ENCODE data around the gene CD86. TPM values are rescaled to one million over a fixed set of nuclear protein-coding genes. Genes with fewer than 3 reads are reported as not detected.

Gene CD86
- total and polyA plus RNA-seq, 9 of the 15 experiments (the other 6 are each of a cell fraction or from before 2014, with no cell fraction given), result 0.16 TPM; not detected in 8

DNA sequence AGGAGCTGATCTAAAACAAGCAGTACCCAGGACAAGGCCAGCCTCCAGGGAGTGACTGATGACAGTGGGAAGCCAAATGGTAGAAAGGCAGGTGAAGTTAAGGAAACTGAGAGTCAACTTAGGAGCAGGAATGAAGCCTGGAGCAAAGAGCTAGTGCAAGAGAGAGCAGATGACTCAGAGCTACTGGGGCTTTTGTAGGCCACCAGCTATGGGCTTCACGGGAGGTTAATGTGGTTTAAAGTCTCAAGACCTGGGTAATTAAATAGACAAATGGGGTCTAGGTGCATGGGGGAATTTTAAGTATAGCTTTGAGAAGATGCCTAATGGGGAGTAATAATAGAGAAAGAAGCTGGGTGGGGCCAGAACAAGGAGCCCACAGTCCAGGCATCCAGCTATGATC, 3.1 kb downstream of the CD86 start:
- Histone ChIP-seq H3K9me3 (replicated peaks; ENCODE audit: control insufficient read depth, insufficient read depth, low read depth, low read length) (no peaks in the 10 kb centered on the region), H3K4me3 (no peak overlapping the region), H3K79me2 (ENCODE audit: control insufficient read depth, insufficient read depth, low read length) (no peaks in the 10 kb centered on the region), H3K27ac (ENCODE audit: extremely low read depth, low read depth, low read length) (no peak overlapping the region), H4K20me1 (replicated peaks; ENCODE audit: control insufficient read depth, insufficient read depth, low read length) (no peaks in the 10 kb centered on the region), H3K4me2 (ENCODE audit: insufficient read depth, low read length) (no peak overlapping the region), H3K9ac (ENCODE audit: insufficient read depth in 1 of 2, low read depth in 2 of 2, low read length in 2 of 2) (no peak overlapping the region), H3K4me1 (replicated peaks in 1 of 2; ENCODE audit: control insufficient read depth in 2 of 2, insufficient read depth in 2 of 2, low read length in 2 of 2) (no peaks in the 10 kb centered on the region), H3K36me3 (ENCODE audit: control insufficient read depth, insufficient read depth, low read length) (no peaks in the 10 kb centered on the region), H2AFZ (ENCODE audit: low read depth, low read length) (no peak overlapping the region), H3K27me3 (ENCODE audit: control insufficient read depth in 2 of 2, insufficient read depth in 2 of 2, low read length in 2 of 2) (no peaks in the 10 kb centered on the region), H3K9me1 (ENCODE audit: control insufficient read depth, insufficient read depth, low read length) (no peaks in the 10 kb centered on the region)
- in situ Hi-C loops (cut with MboI), result no loop called here
- CTCF ChIA-PET (ENCODE audit: low intra/inter-chr PET ratio), result no interaction called here
- ATAC-seq (no peak), FAIRE-seq (no peak), DNase-seq (ENCODE audit: extremely low read depth in 1 of 4, low spot score in 3 of 4) (no peak)
- POLR2A ChIA-PET, result interaction anchor here (0.6 kb wide), 1 partner anchor 26 kb away, joined by 3 read pairs; no protein-coding TSS in a partner anchor
- BruUV-seq (replicated peaks), result no TSS peak
- WGBS (ENCODE audit: insufficient coverage, low coverage, missing lambda C conversion rate), result 0% methylated on average over 1 of the region's 1 CpG
- no peak for TF ChIP-seq SNRNP70 (optimal IDR thresholded peaks at IDR 0.05; ENCODE audit: low read depth, low read length)
- no peak for TF ChIP-seq ZBTB26 (CRISPR knock-in tag; IDR thresholded peaks at IDR 0.05)
- no peak for TF ChIP-seq E2F4 (CRISPR knock-in tag; IDR thresholded peaks at IDR 0.05; ENCODE audit: low read depth)
- no peak for TF ChIP-seq CREBBP (IDR thresholded peaks at IDR 0.05; ENCODE audit: low read depth, low read length)
- TF ChIP-seq HDAC1 (IDR thresholded peaks at IDR 0.05), result no peak
- TF ChIP-seq KHSRP (IDR thresholded peaks at IDR 0.05), result no peak
- TF ChIP-seq GATAD2A (IDR thresholded peaks at IDR 0.05), result no peak
- no peak for TF ChIP-seq ZNF316 (IDR thresholded peaks at IDR 0.05)
- TF ChIP-seq ZNF140 (CRISPR knock-in tag; IDR thresholded peaks at IDR 0.05), result no peak
- TF ChIP-seq THRAP3 (IDR thresholded peaks at IDR 0.05; ENCODE audit: borderline replicate concordance), result no peak
- TF ChIP-seq, protein P1, sequence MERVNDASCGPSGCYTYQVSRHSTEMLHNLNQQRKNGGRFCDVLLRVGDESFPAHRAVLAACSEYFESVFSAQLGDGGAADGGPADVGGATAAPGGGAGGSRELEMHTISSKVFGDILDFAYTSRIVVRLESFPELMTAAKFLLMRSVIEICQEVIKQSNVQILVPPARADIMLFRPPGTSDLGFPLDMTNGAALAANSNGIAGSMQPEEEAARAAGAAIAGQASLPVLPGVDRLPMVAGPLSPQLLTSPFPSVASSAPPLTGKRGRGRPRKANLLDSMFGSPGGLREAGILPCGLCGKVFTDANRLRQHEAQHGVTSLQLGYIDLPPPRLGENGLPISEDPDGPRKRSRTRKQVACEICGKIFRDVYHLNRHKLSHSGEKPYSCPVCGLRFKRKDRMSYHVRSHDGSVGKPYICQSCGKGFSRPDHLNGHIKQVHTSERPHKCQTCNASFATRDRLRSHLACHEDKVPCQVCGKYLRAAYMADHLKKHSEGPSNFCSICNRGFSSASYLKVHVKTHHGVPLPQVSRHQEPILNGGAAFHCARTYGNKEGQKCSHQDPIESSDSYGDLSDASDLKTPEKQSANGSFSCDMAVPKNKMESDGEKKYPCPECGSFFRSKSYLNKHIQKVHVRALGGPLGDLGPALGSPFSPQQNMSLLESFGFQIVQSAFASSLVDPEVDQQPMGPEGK (CRISPR knock-in tag; IDR thresholded peaks at IDR 0.05; ENCODE audit: borderline replicate concordance), result no peak
- intact Hi-C loops (cut with micrococcal nuclease), result no loop called here
